H1 (cell line): ENCODE measurements around the gene UROS. TPM values are rescaled to one million over a fixed set of nuclear protein-coding genes. Genes with fewer than 3 reads are reported as not detected.

Experiments
- CTCF ChIA-PET: fragments of 300-600 bp; sonication (Branson Sonifier 250); formaldehyde crosslinking; loops from one replicate; lab custom pipeline; 2021; ENCODE audit not compliant: partially characterized antibody; lab: Charles Lee
- POLR2A ChIA-PET: fragments of 300-600 bp; sonication (Branson Sonifier 250); formaldehyde crosslinking; loops from one replicate; lab custom pipeline; 2021; ENCODE audit warnings: inconsistent platforms; ENCODE audit not compliant: partially characterized antibody; lab: Charles Lee
- DNase-seq, 2 experiments: peaks; one replicate each; pipeline versions ENCODE4 v3.0.0 to v3.0.0-alpha.2; 2010 to 2022; ENCODE audit warnings: low spot score in 2 of 2, low read depth in 1 of 2, mixed read lengths in 1 of 2
- FAIRE-seq: peaks from 2 replicates; lab custom pipeline; 2011; peaks lifted over from hg19 to GRCh38; lab: Jason Lieb, UNC
- H2AFZ ChIP-seq: 2 replicates; pipeline ENCODE4 v1.8.1; 2012; ENCODE audit warnings: low read length, inconsistent platforms
- H2AK5ac ChIP-seq: 2 replicates; pipeline ENCODE4 v1.6.1; 2013; ENCODE audit warnings: low read depth, low read length
- H2BK120ac ChIP-seq: replicated peaks from 2 replicates; pipeline ENCODE3; 2013; ENCODE audit warnings: low read depth, low read length, inconsistent platforms
- H2BK12ac ChIP-seq: 2 replicates; pipeline ENCODE4 v1.6.1; 2013; ENCODE audit warnings: low read depth, low read length
- H2BK15ac ChIP-seq: 2 replicates; pipeline ENCODE4 v1.6.1; 2013; ENCODE audit warnings: low read length
- H2BK20ac ChIP-seq: 2 replicates; pipeline ENCODE4 v1.6.1; 2013; ENCODE audit warnings: low read length
- H2BK5ac ChIP-seq: 2 replicates; pipeline ENCODE4 v1.6.1; 2013; ENCODE audit warnings: low read depth, low read length
- H3K14ac ChIP-seq: 2 replicates; pipeline ENCODE4 v1.6.1; 2013; ENCODE audit warnings: inconsistent platforms; ENCODE audit not compliant: insufficient read length
- H3K18ac ChIP-seq: 2 replicates; pipeline ENCODE4 v1.6.1; 2013; ENCODE audit warnings: low read length; ENCODE audit errors: extremely low read depth
- H3K23ac ChIP-seq: 2 replicates; pipeline ENCODE4 v1.6.1; 2013; ENCODE audit warnings: inconsistent platforms; ENCODE audit not compliant: insufficient read length
- H3K23me2 ChIP-seq: 2 replicates; pipeline ENCODE4 v1.6.1; 2013; ENCODE audit warnings: low read depth, low read length
- H3K27ac ChIP-seq: 2 replicates; pipeline ENCODE4 v1.6.1; 2011; ENCODE audit warnings: low read depth, low read length, inconsistent platforms
- H3K27me3 ChIP-seq, 4 experiments: replicated peaks in 1 of 4; 1 replicate in 1 of 4; 2 replicates in 3 of 4; pipeline versions ENCODE4 v1.6.1 to v1.8.1; 2011 to 2013; ENCODE audit warnings: low read length in 3 of 4, mild to moderate bottlenecking in 3 of 4, inconsistent platforms in 2 of 4, mixed read lengths in 2 of 4, moderate library complexity in 1 of 4; ENCODE audit not compliant: control insufficient read depth in 3 of 4, insufficient read depth in 3 of 4; ENCODE audit errors: extremely low read depth in 1 of 4
- H3K36me3 ChIP-seq, 4 experiments: 2 replicates each; pipeline versions ENCODE4 v1.6.1 to v1.8.1; 2011 to 2013; ENCODE audit warnings: mild to moderate bottlenecking in 4 of 4, low read length in 3 of 4, moderate library complexity in 2 of 4, control low read depth in 1 of 4, inconsistent platforms in 1 of 4; ENCODE audit not compliant: insufficient read depth in 4 of 4, control insufficient read depth in 2 of 4
- H3K4ac ChIP-seq: replicated peaks from 2 replicates; pipeline ENCODE3; 2013; ENCODE audit warnings: low read length, low read depth, mixed read lengths, inconsistent platforms; ENCODE audit not compliant: insufficient read length
- H3K4me1 ChIP-seq, 4 experiments: replicated peaks in 1 of 4; 1 replicate in 1 of 4; 2 replicates in 3 of 4; pipeline versions ENCODE4 v1.6.1 to v1.8.1; 2011 to 2013; ENCODE audit warnings: low read length in 3 of 4, inconsistent platforms in 2 of 4, mixed read lengths in 1 of 4; ENCODE audit not compliant: insufficient read depth in 4 of 4, control insufficient read depth in 3 of 4
- H3K4me2 ChIP-seq, 2 experiments: 2 replicates each; pipeline versions ENCODE4 v1.6.1 to v1.8.1; 2011 to 2013; ENCODE audit warnings: low read depth in 2 of 2, low read length in 2 of 2, control low read depth in 1 of 2, inconsistent platforms in 1 of 2, mild to moderate bottlenecking in 1 of 2; ENCODE audit not compliant: insufficient read depth in 1 of 2
- H3K4me3 ChIP-seq, 4 experiments: fragments of 200-600, 300-600 bp in 1 of 4; sonication (generic), shearing (Covaris generic), sonication (Bioruptor Twin) in 1 of 4; 2 replicates each; pipeline versions ENCODE4 v1.5.1 to v1.8.1; 2011 to 2016; ENCODE audit warnings: low read length in 4 of 4, low read depth in 3 of 4, control low read depth in 2 of 4, inconsistent platforms in 2 of 4, mild to moderate bottlenecking in 2 of 4, mixed read lengths in 1 of 4, moderate library complexity in 1 of 4; ENCODE audit not compliant: insufficient read depth in 2 of 4; ENCODE audit errors: extremely low read depth in 1 of 4
- H3K56ac ChIP-seq: replicated peaks from 2 replicates; pipeline ENCODE3; 2013; ENCODE audit warnings: low read depth, mild to moderate bottlenecking, mixed read lengths, low read length, inconsistent platforms; ENCODE audit not compliant: insufficient read length
- H3K79me1 ChIP-seq: 2 replicates; pipeline ENCODE4 v1.6.1; 2013; ENCODE audit warnings: low read depth, low read length, control low read depth
- H3K79me2 ChIP-seq, 2 experiments: 2 replicates each; pipeline versions ENCODE4 v1.6.1 to v1.8.1; 2012 to 2013; ENCODE audit warnings: low read length in 2 of 2, mild to moderate bottlenecking in 2 of 2, inconsistent platforms in 1 of 2; ENCODE audit not compliant: insufficient read depth in 2 of 2, control insufficient read depth in 1 of 2
- H3K9ac ChIP-seq, 4 experiments: replicated peaks in 1 of 4; 1 replicate in 1 of 4; 2 replicates in 3 of 4; pipeline versions ENCODE4 v1.6.1 to v1.8.1; 2011 to 2013; ENCODE audit warnings: low read depth in 3 of 4, low read length in 3 of 4, control low read depth in 2 of 4, mild to moderate bottlenecking in 2 of 4, moderate library complexity in 2 of 4, inconsistent platforms in 1 of 4; ENCODE audit errors: extremely low read depth in 1 of 4
- H3K9me3 ChIP-seq, 2 experiments: 2 replicates each; pipeline versions ENCODE4 v1.6.1 to v1.8.1; 2012 to 2013; ENCODE audit warnings: mild to moderate bottlenecking in 2 of 2, moderate library complexity in 2 of 2, control low read depth in 1 of 2, inconsistent platforms in 1 of 2, low read depth in 1 of 2, low read length in 1 of 2, mixed read lengths in 1 of 2; ENCODE audit not compliant: insufficient read depth in 2 of 2
- H4K20me1 ChIP-seq, 2 experiments: replicated peaks in 1 of 2; 2 replicates each; pipeline versions ENCODE3 to v1.8.1; 2011 to 2013; ENCODE audit warnings: inconsistent platforms in 2 of 2, low read length in 2 of 2, mild to moderate bottlenecking in 1 of 2; ENCODE audit not compliant: insufficient read depth in 2 of 2, control insufficient read depth in 1 of 2
- H4K5ac ChIP-seq: 2 replicates; pipeline ENCODE4 v1.6.1; 2013; ENCODE audit warnings: low read length, low read depth, mixed read lengths, inconsistent platforms; ENCODE audit not compliant: insufficient read length
- H4K8ac ChIP-seq: 2 replicates; pipeline ENCODE4 v1.8.0; 2013; ENCODE audit warnings: mild to moderate bottlenecking, moderate library complexity, low read length, inconsistent platforms; ENCODE audit not compliant: insufficient read depth; ENCODE audit errors: extremely low read depth
- H4K91ac ChIP-seq: replicated peaks from 2 replicates; pipeline ENCODE3; 2013; ENCODE audit warnings: low read length, mixed read lengths, inconsistent platforms; ENCODE audit not compliant: insufficient read length
- HDAC6 ChIP-seq: IDR thresholded peaks from one replicate; pipeline ENCODE4 v1.7.1; 2012; ENCODE audit warnings: low read depth, mild to moderate bottlenecking, inconsistent platforms, low read length, moderate library complexity
- NANOG ChIP-seq: IDR thresholded peaks from 2 replicates; pipeline ENCODE4 v1.6.1; 2011; ENCODE audit warnings: low read length, low read depth, mild to moderate bottlenecking, inconsistent platforms; ENCODE audit not compliant: insufficient read depth, poor library complexity, severe bottlenecking
- POLR2A ChIP-seq, 2 experiments: IDR thresholded peaks; 1 replicate in 1 of 2; 2 replicates in 1 of 2; pipeline ENCODE4 v1.6.1; 2011; ENCODE audit warnings: low read depth in 2 of 2, low read length in 2 of 2, mild to moderate bottlenecking in 2 of 2; ENCODE audit errors: control extremely low read depth in 1 of 2
- POU5F1 ChIP-seq: IDR thresholded peaks from 2 replicates; pipeline ENCODE4 v1.6.1; 2011; ENCODE audit warnings: low read depth, mild to moderate bottlenecking, low read length, moderate library complexity
- RAD21 ChIP-seq, 2 experiments: IDR thresholded peaks in 1 of 2; conservative IDR thresholded peaks in 1 of 2; 2 replicates each; pipeline ENCODE4 v1.6.1; 2011; ENCODE audit warnings: low read depth in 2 of 2, low read length in 2 of 2, improper control_type of control experiment in 1 of 2, inconsistent platforms in 1 of 2, mild to moderate bottlenecking in 1 of 2, moderate library complexity in 1 of 2
- RNF2 ChIP-seq: fragments of 200-900, 300-1000 bp; sonication (generic); IDR thresholded peaks from 2 replicates; pipeline ENCODE4 v1.7.1; 2016; ENCODE audit warnings: borderline replicate concordance, low read depth, mild to moderate bottlenecking, antibody characterized with exemption, low read length; ENCODE audit not compliant: poor library complexity, severe bottlenecking; ENCODE audit errors: missing control alignments
- SAP30 ChIP-seq: fragments of 300-600 bp; sonication (generic); IDR thresholded peaks from 2 replicates; pipeline ENCODE4 v1.7.1; 2012; ENCODE audit warnings: low read length, moderate library complexity, mild to moderate bottlenecking, inconsistent platforms; ENCODE audit not compliant: insufficient read depth, insufficient replicate concordance
- WGBS, 2 experiments: shearing (Covaris generic) in 1 of 2; methylation state at CpG; one replicate each; pipeline versions ENCODE4 v1.1.6 to v1.1.7; 2013 to 2015; ENCODE audit warnings: low lambda C conversion rate in 2 of 2, mixed read lengths in 2 of 2, inconsistent platforms in 1 of 2, low coverage in 1 of 2, missing lambda C conversion rate in 1 of 2; ENCODE audit not compliant: insufficient replicate concordance in 2 of 2, insufficient coverage in 1 of 2, insufficient read length in 1 of 2; ENCODE audit errors: extremely low coverage in 1 of 2, missing lambda C conversion rate in 1 of 2; 5-methylcytosine and 5-hydroxymethylcytosine counted together
- polyA plus RNA-seq, 7 experiments: library from polyadenylated mRNA; depleted of rRNA in 3 of 7; stranded (reverse) in 5 of 7; unstranded in 2 of 7; fragments of >200 nt in 5 of 7; fragments of 200-250 nt in 2 of 7; gene quantifications; 1 replicate in 5 of 7; 2 replicates in 1 of 7; 4 replicates in 1 of 7; pipeline versions ENCODE4 v1.2.1 to v1.2.3, GENCODE V29; 2011 to 2013; ENCODE audit warnings: missing spikeins in 2 of 7, mixed read lengths in 2 of 7
- total RNA-seq: library from RNA; stranded (reverse); fragmentation: NEBNext Ultra II Directional; extraction: Animal tissue kit (Norgen Biotek cat#: 25700); gene quantifications from 2 replicates; pipeline ENCODE4 v1.2.1, GENCODE V29; 2021

UROS gene
- total and polyA plus RNA-seq, 2 of the 8 experiments (the other 6 are each of a cell fraction or from before 2014, with no cell fraction given), result 45.6 to 58.0 TPM

GRCh38 chr10:125846894-125847293 is 23.8 kb upstream of the UROS start:
- Histone ChIP-seq H3K79me1 (no peaks in the 10 kb centered on the region), H3K4me1 (no peaks in the 10 kb centered on the region), H3K23ac (no peak overlapping the region), H2AFZ (no peak overlapping the region), H3K4ac (no peak overlapping the region), H3K23me2 (no peaks in the 10 kb centered on the region), H2AK5ac (no peak overlapping the region), H2BK12ac (no peak overlapping the region), H3K4me2 (no peak overlapping the region), H3K27me3 (no peaks in the 10 kb centered on the region), H2BK5ac (no peak overlapping the region), H3K18ac (no peak overlapping the region), H2BK120ac (no peak overlapping the region), H3K79me2 (no peaks in the 10 kb centered on the region), H2BK15ac (no peak overlapping the region), H2BK20ac (no peak overlapping the region), H3K9me3 (no peaks in the 10 kb centered on the region), H4K20me1 (peaks cover 0 to 1% of the 10 kb centered on the region in 2 experiments), H3K9ac (no peak overlapping the region), H3K36me3 (peaks cover 0 to 11% (median 6%) of the 10 kb centered on the region in 4 experiments; a peak in 5 of 8 replicates), H3K56ac (no peak overlapping the region), H4K5ac (no peak overlapping the region), H3K14ac (no peak overlapping the region), H3K27ac (no peak overlapping the region), H4K8ac (no peak overlapping the region), H4K91ac (no peak overlapping the region), H3K4me3 (no peak overlapping the region)
- POLR2A ChIA-PET, result interaction anchor here (2.1 kb wide), 1 partner anchor 10 kb away, joined by 5 read pairs; no protein-coding TSS in a partner anchor
- 100% methylated on average over 3 of the region's 3 CpGs; no CpG with 5 or more reads in 1 of the 2 experiments for WGBS, 2 experiments
- TF ChIP-seq HDAC6, result no peak
- no peak for TF ChIP-seq RAD21 (IDR thresholded peaks at IDR 0.05 in 1 of 2, conservative IDR thresholded peaks at IDR 0.05 in 1 of 2; ENCODE audit: low read depth in 2 of 2, low read length in 2 of 2)
- no peak for TF ChIP-seq POLR2A (IDR thresholded peaks at IDR 0.05; ENCODE audit: control extremely low read depth in 1 of 2, low read depth in 2 of 2, low read length in 2 of 2)
- no peak for TF ChIP-seq NANOG
- no peak for TF ChIP-seq POU5F1
- no peak for TF ChIP-seq SAP30
- TF ChIP-seq RNF2, result no peak
- FAIRE-seq, result no peak
- DNase-seq, result no peak
- CTCF ChIA-PET, result no interaction called here
